H1 (cell line): Measurements from ENCODE around the gene RFX2.

Experiments
- CHD2 ChIP-seq: IDR thresholded peaks from 2 replicates; pipeline ENCODE4 v1.6.1; 2012; ENCODE audit warnings: low read length, improper control_type of control experiment
- CTCF ChIP-seq, 3 experiments: IDR thresholded peaks; 1 replicate in 2 of 3; 2 replicates in 1 of 3; pipeline versions ENCODE4 v1.5.1 to v1.6.1; 2011; ENCODE audit warnings: low read length in 3 of 3, mild to moderate bottlenecking in 3 of 3, inconsistent platforms in 2 of 3, low read depth in 1 of 3, moderate library complexity in 1 of 3; ENCODE audit not compliant: insufficient read depth in 1 of 3; ENCODE audit errors: control extremely low read depth in 1 of 3
- EZH2 ChIP-seq: fragments of 200-600 bp; sonication (generic); IDR thresholded peaks from 2 replicates; pipeline ENCODE4 v1.7.1; 2012; ENCODE audit warnings: low read depth, mild to moderate bottlenecking, moderate library complexity, low read length, inconsistent platforms; ENCODE audit not compliant: severe bottlenecking
- NANOG ChIP-seq: IDR thresholded peaks from 2 replicates; pipeline ENCODE4 v1.6.1; 2011; ENCODE audit warnings: low read length, low read depth, mild to moderate bottlenecking, inconsistent platforms; ENCODE audit not compliant: insufficient read depth, poor library complexity, severe bottlenecking
- PHF8 ChIP-seq: fragments of 200-600 bp; sonication (generic); conservative IDR thresholded peaks from 2 replicates; pipeline ENCODE4 v1.7.1; 2012; ENCODE audit warnings: low read depth, mild to moderate bottlenecking, inconsistent platforms, low read length, moderate library complexity
- POLR2A ChIP-seq, 2 experiments: IDR thresholded peaks; 1 replicate in 1 of 2; 2 replicates in 1 of 2; pipeline ENCODE4 v1.6.1; 2011; ENCODE audit warnings: low read depth in 2 of 2, low read length in 2 of 2, mild to moderate bottlenecking in 2 of 2; ENCODE audit errors: control extremely low read depth in 1 of 2
- POLR2AphosphoS5 ChIP-seq: IDR thresholded peaks from 2 replicates; pipeline ENCODE4 v1.6.1; 2011; ENCODE audit warnings: low read depth, low read length
- RFX5 ChIP-seq: IDR thresholded peaks from 2 replicates; pipeline ENCODE4 v1.6.1; 2011; ENCODE audit warnings: low read depth, low read length, improper control_type of control experiment, borderline replicate concordance
- SIN3A ChIP-seq, 2 experiments: IDR thresholded peaks in 1 of 2; conservative IDR thresholded peaks in 1 of 2; 2 replicates each; pipeline ENCODE4 v1.6.1; 2011 to 2012; ENCODE audit warnings: low read length in 2 of 2, improper control_type of control experiment in 1 of 2, low read depth in 1 of 2, mild to moderate bottlenecking in 1 of 2
- SP1 ChIP-seq: IDR thresholded peaks from 2 replicates; pipeline ENCODE4 v1.6.1; 2011; ENCODE audit warnings: low read depth, low read length
- YY1 ChIP-seq: IDR thresholded peaks from 2 replicates; pipeline ENCODE4 v1.6.1; 2011; ENCODE audit warnings: low read depth, mild to moderate bottlenecking, low read length

GRCh38 chr19:5969476-5969875 lies 140.8 kb downstream of the RFX2 start:
- TF ChIP-seq POLR2A (IDR thresholded peaks at IDR 0.05; ENCODE audit: control extremely low read depth in 1 of 2, low read depth in 2 of 2, low read length in 2 of 2) = no peak
- no peak for TF ChIP-seq RFX5
- no peak for TF ChIP-seq SP1
- TF ChIP-seq SIN3A (conservative IDR thresholded peaks at IDR 0.05 in 1 of 2, IDR thresholded peaks at IDR 0.05 in 1 of 2; ENCODE audit: low read depth in 1 of 2, low read length in 2 of 2) = no peak
- no peak for TF ChIP-seq NANOG
- TF ChIP-seq CTCF (IDR thresholded peaks at IDR 0.05; ENCODE audit: control extremely low read depth in 1 of 3, insufficient read depth in 1 of 3, low read depth in 1 of 3, low read length in 3 of 3) = no peak
- no peak for TF ChIP-seq POLR2AphosphoS5
- no peak for TF ChIP-seq CHD2
- no peak for TF ChIP-seq EZH2
- no peak for TF ChIP-seq YY1
- no peak for TF ChIP-seq PHF8
